ENCODE results near the gene PSORS1C1.
A peak's percentile ranks its signal among the peaks of the same experiment; 100 is the strongest.
"Not testable (repeated sequence)": the region's sequence is repeated elsewhere in the genome, so short reads cannot be mapped to it uniquely, and the experiment has no call there.

The PSORS1C1 gene

GRCh38 chr6:31114541-31114878 is at the start of gene PSORS1C1:
Gene PSORS1C1 (plus strand): TSS chr6:31114800. CDS start chr6:31129633, 14,833 bp downstream.
- DNase-seq (ENCODE audit: low read depth in 2 of 2) = no peak

- no peak for DNase-seq (ENCODE audit: low read depth in 2 of 2)
Measured at GRCh38 chr6:31065556-31065955, 49.0 kb upstream of the PSORS1C1 start.

- not testable (repeated sequence) for DNase-seq (ENCODE audit: low read depth in 2 of 2)
Measured at GRCh38 chr6:31067028-31067427, 47.6 kb upstream of the PSORS1C1 start.

GRCh38 chr6:31067891-31068668 is 46.5 kb upstream of the PSORS1C1 start:
- DNase-seq (ENCODE audit: low read depth in 2 of 2) = not testable (repeated sequence)

- peak; percentile 38 for DNase-seq (ENCODE audit: low read depth in 2 of 2)
Measured at GRCh38 chr6:31068669-31069340, 45.8 kb upstream of the PSORS1C1 start.

- no peak for DNase-seq (ENCODE audit: low read depth in 2 of 2)
Measured at GRCh38 chr6:31070711-31071197, 43.8 kb upstream of the PSORS1C1 start.

- no peak for DNase-seq (ENCODE audit: low read depth in 2 of 2)
Measured at GRCh38 chr6:31074401-31074800, 40.2 kb upstream of the PSORS1C1 start.

- no peak for DNase-seq (ENCODE audit: low read depth in 2 of 2)
Measured at GRCh38 chr6:31075528-31075927, 39.1 kb upstream of the PSORS1C1 start.

GRCh38 chr6:31076611-31077010 is 38.0 kb upstream of the PSORS1C1 start:
- no peak for DNase-seq (ENCODE audit: low read depth in 2 of 2)

- DNase-seq (ENCODE audit: low read depth in 2 of 2) = peak; percentile 15 to 42
Measured at GRCh38 chr6:31079656-31080261, 34.8 kb upstream of the PSORS1C1 start.

- DNase-seq (ENCODE audit: low read depth in 2 of 2) = no peak
Measured at GRCh38 chr6:31081872-31082271, 32.7 kb upstream of the PSORS1C1 start.

GRCh38 chr6:31083742-31084354 is 30.8 kb upstream of the PSORS1C1 start:
- no peak for DNase-seq (ENCODE audit: low read depth in 2 of 2)

GRCh38 chr6:31086788-31087440 is 27.7 kb upstream of the PSORS1C1 start:
- DNase-seq (ENCODE audit: low read depth in 2 of 2) = no peak

GRCh38 chr6:31087494-31088089 is 27.0 kb upstream of the PSORS1C1 start:
- DNase-seq (ENCODE audit: low read depth in 2 of 2) = peak; percentile 81 to 86

- DNase-seq (ENCODE audit: low read depth in 2 of 2) = no peak
Measured at GRCh38 chr6:31090275-31090972, 24.2 kb upstream of the PSORS1C1 start.

GRCh38 chr6:31090973-31091364 is 23.6 kb upstream of the PSORS1C1 start:
- DNase-seq (ENCODE audit: low read depth in 2 of 2) = no peak

GRCh38 chr6:31091680-31092079 is 22.9 kb upstream of the PSORS1C1 start:
- no peak for DNase-seq (ENCODE audit: low read depth in 2 of 2)

GRCh38 chr6:31092238-31092637 is 22.4 kb upstream of the PSORS1C1 start:
- no peak for DNase-seq (ENCODE audit: low read depth in 2 of 2)

GRCh38 chr6:31092769-31093505 is 21.7 kb upstream of the PSORS1C1 start:
- DNase-seq (ENCODE audit: low read depth in 2 of 2) = no peak

GRCh38 chr6:31094389-31094881 is 20.2 kb upstream of the PSORS1C1 start:
- no peak for DNase-seq (ENCODE audit: low read depth in 2 of 2)
